Fibroblast of skin of right quadriceps (primary cell): ENCODE data around the gene SLC38A10.

ENCODE experiments used
- DNase-seq: peaks from one replicate; pipeline ENCODE4 v3.0.0-alpha.2; 2013

Gene SLC38A10

DNA sequence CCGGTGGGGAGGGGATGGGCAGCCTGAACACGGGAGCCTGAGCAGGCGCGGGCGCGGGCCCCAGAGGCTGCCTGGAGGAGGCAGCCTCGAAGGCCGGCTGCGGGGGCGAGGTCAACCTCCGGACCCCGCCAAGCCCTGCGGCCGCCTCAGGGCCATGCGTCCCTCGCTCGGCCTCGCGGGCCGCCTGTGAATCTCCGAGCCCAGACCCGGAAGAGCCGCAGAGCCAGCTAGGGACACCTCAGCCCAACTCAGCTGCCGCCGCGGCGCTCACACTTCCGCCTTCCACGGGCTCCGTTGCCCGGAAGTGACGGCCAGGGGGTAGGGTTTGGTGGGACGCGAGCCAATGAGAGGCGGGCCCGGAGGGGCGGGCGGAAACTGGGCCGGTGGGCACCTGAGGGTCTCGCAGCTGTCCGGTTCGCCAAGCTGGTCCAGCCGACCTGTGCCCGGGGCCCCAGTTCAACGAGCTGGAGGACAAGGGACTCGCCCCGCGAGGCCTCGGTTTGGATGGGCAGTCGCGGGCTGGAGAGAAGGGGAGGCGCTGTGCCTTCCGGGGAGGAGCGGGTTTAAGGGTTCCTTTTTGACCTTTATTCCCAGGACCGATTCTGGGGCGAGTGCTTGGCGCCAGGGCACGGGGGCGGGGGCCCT is at the start of gene SLC38A10:
SLC38A10 (minus strand) TSS at position 277 of the 645 bp plus-strand sequence. CDS start 386 bp downstream, outside the sequence.
- peak; percentile 84 for DNase-seq

DNA sequence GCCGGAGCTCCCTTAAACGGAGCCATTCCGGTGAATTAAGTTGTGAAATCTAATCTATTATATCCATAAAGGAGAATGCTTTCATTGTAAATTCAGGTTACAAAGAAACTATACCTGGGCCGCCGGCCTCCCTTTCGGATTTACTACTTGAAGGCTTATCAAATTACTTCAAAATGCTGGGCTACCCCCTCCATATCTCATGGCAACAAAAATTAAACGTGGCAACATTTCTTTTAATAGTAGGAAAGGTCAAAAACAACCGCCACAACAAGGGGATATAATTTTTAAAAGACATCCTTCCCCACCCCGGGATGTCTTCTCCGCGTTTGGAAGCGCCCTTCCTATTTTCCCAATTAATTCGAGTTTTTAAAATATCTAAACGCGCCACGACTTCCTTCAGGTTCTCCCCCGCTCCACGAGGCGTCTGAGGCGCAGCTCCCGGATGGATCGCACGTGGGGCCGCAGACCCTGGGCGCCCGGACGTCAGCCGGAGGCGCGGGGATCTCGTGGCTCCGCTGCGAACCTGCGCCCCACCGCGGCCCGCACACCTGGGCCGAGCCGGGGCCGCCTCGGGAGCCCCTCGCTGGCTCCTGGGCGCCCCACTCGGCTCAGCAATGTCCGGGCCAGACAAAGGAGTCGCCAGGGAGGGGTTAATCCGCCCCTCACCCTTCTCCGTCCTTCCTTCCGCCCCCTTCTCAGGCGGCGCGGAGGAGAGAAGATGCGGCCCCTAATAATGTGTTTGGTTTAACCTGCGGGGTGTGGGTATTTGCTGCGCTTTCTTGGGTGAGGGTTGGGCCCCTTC is 47.4 kb upstream of the SLC38A10 start:
- peak; percentile 38 for DNase-seq

DNA sequence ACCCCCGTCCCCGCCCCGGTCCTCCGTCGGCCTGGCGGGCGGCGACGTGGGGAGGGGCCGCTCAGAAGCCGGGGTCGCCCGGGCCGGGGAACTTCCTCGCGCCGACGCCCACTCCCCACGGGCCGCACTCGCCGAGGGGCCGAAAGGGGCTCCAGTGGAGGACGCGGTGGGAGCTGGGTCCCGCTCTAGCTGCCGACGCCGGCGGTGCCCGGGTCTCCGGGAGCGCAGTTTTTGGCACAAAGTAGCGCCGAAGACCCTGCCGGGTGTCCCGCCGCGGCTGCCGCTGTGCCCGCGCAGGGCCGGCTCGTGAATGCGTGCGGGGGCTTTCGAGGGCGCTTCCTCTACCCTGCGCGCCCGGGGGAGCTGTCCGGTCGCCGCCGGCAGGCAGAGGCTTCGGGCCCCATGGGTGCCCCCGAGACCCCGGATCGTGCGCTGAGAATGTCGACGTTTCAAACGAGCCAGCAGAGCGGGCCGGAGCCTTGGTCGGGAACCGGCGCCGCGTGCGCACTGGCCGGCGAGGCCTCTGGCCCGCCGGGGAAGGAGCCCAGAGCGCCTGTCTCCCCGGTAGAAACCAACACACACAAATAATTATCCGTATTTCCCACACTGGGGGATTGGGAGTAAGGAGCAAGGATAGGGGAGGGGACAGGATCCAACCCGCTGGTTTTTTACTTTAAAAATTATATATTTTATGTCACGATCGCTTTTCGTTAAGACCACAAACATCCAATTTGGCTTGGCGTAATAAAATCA is 46.6 kb upstream of the SLC38A10 start:
- DNase-seq, result peak; percentile 26

DNA sequence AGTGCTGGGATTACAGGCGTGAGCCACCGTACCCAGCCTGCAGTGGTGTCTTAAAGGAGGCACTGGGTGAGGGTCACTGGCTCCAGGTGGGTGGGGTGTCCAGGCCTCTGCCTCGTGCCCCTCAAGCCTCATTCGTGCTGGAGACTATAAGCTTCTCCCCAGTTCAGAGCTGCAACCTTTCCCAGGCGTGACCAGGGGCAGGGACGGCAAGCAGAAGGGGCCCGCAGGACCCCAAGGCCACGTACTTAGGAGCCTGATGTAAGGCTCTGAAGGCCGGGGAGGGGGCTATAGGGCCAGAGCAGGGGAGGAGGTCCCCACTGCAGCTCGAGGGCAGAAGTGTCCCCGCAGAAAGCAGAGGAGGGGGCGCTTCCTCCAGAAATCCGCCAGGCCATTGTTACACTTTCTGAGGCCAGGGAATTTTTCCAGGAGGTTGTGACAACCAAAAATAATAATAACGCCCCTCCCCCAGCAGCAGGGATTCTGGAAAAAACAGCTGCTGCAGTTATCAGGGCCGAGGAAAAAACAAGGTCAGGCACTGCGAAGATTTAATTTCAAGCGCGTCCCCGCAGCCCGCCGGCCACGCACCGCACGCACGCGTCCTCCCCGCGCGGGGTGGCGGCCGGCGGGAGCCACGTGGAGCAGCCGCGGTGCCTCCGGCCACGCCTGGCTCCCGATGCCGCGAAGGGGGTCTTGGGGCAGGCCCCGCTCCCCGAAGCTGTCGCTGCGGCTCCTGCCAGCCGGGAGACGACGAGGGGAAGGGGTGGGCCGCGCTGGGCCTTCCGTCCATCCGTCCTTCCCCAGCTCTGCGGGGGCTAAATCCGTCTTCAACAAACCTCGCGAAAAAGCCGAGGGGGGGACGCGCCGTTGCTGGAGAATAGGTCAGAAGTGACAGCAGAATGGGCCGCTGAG is 45.8 kb upstream of the SLC38A10 start:
- DNase-seq, result no peak

DNA sequence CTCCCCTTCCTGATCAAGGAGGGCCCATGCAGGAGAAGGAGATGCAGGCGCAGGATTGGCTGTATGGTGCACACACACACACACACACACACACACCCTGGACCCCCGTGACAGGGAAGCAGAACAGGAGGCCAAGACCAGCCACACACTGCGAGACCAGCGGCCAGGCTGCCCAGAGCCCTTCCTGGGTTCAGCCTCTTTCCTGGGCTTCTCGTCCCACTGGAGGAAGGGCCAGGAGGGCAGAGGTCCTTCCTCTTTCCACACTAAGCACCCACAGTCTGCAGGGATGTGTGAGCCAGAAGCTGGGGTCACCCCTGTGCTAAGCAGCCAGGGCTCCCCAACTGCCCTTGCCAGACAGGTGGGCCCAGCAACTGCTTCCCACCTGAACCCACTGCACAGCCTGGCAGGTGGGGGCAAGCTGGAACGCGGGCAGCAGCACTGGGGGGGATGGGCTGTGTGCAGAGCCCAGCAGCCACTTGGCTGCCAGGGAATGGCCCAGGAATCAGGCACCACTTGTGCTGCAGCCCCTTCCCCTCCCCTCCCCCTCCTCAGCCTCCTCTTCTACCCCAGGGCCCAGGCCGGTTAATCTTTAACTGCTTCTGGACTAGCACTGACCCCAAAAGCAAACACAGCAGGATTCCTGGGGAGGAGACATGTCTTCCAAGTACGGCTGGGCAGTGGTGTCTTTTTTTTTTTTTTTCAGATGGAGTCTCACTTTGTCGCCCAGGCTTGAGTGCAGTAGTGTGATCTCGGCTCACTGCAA is 44.6 kb upstream of the SLC38A10 start:
- no peak for DNase-seq

DNA sequence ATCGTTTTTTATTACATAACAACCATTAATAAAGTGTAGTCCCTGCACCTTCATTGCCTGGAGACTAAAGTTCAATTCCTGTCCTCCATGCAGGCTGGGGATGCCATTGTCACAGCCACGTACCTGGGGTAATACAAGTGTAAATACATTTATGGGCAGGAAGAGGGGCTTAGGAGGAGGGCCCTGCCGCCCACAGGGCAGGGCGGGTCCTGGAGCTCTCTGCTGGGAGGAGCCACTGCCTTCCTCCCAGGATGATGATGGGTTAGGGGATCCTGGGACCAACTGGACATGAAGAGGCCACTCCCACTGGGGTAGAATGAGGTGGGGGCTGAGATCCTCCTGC is 44.1 kb upstream of the SLC38A10 start:
- DNase-seq, result no peak

DNA sequence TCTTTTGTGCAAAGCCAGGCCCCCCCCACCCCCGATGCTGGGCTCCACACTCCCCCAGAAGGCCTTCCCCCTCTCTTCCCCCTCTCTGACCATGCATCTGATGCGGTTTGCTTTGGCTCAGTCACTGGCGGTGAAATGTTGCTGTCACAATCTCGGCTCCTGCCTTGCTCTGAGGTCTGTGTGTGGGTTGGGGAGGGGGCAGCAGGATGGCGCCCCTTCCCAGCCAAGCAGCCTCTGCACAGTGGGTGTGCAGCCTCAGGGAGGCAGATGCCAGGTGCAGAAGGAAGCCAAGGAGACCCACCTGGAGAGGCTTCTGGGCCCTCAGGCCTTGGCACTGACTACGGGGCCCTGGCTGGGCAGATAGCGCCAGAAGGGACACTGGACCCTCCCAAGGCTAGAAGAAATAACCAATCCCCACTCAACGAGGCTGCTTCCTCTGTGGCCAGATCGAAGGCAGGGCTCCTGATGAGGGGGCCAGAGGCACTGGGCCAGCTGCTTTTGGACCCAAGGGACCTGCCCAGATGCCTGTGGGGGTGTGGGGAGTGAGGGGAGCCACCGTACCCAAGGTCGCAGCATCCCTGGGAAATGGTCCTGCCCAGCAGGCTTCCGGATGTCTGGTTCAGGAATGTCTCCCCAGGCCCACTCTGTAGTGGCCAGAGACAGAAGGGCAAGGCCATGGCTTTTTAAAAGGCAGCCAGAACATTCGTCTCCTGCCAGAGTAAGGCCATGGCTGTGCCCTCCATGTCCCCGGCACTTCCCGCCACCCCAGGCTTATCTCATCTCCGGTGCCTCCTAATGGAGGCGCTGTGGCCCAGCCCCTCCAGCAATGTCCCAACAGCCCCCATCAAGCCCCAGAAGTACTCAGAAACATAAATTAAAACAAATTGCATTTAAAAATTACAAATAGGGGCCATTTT is 43.4 kb upstream of the SLC38A10 start:
- no peak for DNase-seq

DNA sequence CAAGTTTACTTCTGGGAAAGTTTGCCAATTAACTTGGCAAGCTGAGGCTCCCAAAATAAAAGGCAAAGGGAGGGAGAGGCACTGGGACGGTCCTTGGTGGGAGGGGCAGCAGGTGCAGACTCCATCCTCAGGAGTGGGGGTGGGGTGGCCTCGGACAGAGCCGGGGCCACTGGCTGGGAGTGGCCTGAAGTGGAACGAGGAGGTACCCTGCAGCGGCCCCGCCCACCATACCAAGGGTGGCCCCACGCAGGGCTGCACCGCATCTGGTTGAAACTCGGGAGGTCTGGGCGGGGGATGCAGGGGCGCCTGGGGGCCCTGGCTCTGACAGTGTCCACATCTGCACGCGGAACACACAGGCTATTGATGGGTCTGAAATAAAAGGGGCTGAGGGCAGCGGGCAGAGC is 42.4 kb upstream of the SLC38A10 start:
- DNase-seq, result no peak

DNA sequence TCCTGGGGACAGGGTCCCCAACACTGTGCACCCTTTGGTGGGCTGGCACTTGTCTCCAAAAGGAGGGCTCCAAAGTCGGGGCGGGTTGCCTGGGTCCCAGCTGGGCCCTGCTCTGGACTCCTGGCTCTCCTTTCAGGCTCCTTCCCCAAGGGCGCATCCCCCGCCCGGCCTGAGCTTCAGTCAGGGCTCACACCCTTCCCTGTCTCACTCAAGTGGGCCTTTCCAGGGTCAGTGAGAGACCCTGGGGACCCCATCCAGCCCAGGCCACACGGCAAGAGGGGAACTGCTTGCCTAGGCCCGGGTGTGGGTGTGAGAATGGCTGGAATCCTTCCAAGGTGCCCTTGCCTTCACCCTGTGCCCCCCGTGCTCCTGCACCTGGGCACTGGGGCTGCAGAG is 41.8 kb upstream of the SLC38A10 start:
- DNase-seq, result no peak

DNA sequence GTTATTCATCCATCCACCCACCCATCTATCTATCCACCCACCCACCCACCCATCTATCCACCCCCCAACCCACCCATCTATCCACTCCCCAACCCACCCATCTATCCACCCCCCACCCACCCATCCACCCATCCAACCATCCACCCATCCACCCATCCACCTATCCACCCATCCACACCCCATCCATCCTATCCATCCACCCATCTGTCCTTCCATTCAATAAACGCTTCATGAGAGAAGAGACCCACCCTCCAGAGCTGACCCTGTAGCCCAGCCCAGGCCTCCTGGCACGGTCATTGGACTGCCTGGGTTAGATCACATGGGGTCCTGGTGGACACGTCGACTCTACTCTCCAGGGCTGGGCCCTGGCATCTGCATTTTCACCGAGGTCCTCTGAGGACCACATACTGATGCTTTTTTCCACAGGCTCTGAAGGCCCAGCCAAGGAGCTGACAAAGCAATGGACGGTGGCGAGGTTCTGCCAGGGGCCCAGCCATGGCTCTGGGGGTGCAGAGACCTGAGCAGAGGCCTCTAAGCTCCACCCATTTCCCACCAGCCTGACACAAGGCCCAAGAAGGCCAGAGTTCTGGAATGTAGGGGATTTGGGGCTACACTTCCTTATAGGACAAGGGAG is 41.3 kb upstream of the SLC38A10 start:
- DNase-seq, result no peak

DNA sequence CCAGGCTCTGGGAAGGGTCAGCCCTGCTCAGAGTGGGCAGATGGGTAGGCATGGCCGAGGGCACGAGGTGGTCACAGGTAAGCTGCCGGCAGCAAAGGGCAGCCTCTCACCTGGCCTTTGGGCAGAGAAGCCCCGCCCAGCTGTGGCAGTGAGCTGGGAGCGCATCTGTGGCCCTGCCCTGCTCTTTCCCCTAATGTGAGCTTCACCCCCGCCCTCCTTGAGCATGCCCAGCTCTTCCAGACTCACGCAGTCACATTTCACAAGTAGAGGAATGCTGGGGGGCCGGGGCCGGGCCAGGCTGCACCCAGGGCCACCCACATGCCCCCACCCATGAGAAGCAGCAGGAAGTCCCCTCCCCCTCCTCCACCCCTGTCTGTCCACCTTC is 40.7 kb upstream of the SLC38A10 start:
- DNase-seq, result no peak

DNA sequence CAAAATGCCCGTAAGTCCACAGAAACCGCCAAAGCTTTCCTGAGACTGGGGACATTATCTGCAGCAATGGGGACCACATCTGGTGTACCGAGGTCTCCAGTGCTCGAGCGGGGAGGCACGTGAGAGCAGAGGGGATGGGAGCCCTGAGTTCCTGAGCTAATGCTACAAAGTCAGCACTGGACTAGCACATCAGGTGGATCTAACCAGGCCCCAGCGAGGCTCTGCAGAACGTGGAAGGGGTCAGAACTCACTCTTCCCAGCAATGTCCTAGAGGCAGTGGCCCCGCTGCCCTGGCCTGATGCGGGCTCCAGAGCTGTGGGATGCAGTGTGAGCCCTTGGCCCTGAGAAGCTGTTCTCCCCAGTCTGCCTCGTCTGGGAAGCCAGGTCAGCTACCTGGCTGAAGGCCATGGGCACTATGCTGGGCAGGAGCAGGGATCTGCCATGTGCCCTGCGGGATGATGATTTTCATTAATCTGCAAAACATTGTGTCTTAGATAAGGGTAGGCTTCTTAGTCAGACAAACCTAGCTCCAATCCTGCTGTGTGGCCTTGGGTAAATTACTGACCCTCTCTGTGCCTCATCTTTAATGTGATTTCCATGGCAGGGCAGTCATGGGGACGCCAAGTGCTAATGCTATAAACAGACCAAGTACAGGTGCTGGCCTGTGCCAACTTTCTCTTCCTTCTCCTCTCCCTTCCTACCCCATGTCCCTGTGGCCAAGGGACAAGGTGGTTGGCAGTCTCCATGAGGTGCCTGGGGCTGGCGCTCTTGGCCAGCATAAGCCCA is 40.1 kb upstream of the SLC38A10 start:
- DNase-seq, result no peak

DNA sequence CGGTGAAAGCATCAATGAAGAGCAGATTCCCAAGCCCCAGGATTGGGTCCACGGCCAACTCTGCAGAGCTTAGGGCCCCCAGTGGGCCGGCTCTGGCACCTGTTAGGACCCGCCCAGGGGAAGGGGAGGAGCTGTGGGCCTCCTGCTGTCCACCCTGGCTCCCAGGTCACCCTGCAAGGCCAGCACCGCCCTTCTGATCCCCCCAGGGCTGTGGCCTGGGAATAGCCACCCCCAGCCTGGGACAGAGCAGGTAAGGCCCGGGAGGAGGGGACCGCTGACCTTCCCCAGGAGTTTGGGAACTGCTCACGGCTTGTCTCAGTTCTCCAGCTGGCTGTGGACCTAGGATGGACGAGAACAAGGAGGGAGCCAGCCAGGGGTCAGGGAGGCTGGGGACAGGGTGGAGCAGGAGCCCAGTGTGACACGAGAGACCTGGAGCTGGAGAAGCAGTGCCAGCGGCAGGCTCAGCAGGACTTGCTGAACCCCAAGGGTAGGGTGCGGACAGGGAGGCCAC is 39.3 kb upstream of the SLC38A10 start:
- DNase-seq, result no peak

DNA sequence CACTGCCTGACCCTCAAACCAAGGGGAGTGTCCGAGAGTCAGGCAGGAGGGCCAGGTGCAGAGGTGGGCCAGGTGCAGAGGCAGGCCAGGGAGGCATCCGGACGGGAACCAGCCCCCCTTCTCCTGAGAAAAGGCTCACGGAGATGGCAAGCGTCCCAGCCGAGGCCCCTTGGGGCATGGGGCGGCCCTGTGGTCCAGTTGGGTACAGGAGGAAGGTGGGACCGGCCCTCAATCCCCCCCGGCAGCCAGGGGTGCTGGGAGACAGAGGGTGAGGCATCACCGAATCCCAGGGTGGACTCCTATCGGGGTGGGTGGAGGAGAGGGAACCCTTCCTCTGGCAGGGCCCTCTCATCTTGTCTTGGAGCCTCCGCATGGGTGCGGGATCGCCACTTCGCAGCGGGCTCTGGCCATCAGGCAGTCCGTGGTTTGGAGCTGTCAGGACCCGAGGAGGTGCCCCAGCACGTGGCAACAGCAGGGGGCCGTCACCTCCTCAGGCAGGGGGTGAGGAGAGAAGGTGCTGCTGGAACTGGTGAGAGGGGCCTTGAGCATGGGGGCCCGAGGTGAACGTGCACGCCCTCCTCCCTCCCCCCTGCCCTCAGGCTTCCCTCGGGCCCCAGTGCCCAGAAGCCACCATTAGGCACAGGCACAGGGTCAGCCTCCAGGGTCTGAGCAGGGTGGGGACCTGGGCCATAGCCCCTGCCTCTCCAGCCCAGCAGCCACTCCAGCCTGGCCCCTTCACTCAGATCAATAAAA is 38.7 kb upstream of the SLC38A10 start:
- no peak for DNase-seq

DNA sequence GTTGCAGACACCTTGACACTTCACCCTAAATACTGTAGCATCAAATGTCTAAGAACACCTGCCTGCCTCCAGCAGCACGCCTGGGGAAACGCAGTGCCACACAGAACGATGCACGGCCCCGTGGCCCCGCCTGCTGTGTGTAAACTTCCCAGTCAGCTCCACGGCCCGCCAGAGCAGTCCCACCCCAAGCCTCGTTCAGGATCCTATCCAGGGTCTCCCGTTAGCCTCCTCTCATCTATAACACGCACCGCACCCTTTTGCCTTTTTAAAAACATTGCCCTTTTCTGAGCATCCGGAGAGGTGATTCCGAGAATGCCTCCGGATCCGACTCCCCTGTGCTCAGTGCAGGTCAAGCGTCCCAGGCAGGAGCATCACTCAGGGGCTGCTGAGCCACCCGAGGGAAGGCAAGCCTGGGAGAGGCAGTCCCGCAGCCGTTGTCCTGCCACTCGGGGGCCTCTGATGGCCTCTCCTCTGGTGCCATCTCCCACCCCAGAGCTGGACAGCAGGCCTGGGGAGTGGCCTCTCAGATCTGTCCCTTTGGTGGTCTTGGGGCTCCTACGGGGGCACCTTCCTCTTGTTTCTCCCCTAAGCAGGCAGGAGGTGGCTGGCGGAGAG is 37.9 kb upstream of the SLC38A10 start:
- no peak for DNase-seq

DNA sequence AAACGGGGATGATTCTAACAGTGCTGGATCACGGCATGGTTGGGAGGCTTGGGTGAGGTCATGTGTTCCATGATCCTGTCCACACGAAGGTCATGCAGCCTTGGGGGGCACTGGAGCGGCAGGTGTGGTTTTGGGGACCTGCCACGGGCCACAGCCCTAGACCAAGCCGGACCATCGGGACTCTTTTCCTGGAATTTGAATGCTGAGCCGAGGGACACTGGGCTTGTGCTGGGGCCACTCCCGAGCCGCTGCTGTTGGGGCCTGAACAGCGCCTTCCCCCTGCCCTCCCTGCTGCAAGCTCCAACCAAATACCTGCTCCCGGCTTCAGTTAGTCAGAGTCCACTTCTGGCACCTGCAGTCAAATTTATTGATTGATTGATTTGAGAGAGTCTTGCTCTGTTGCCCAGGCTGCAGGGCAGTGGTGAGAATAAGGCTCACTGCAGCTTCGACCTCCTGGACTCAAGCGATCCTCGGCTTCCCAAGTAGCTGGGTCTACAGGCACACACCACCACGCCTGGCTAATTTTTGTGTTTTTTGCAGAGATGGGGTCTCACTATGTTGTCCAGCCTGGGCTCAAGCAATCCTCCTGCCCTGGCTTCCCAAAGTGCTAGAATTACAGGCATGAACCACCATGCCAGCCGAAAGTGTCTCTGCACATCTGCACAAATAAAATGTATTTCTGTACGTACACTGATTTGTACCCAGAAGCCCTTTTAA is 37.2 kb upstream of the SLC38A10 start:
- no peak for DNase-seq

DNA sequence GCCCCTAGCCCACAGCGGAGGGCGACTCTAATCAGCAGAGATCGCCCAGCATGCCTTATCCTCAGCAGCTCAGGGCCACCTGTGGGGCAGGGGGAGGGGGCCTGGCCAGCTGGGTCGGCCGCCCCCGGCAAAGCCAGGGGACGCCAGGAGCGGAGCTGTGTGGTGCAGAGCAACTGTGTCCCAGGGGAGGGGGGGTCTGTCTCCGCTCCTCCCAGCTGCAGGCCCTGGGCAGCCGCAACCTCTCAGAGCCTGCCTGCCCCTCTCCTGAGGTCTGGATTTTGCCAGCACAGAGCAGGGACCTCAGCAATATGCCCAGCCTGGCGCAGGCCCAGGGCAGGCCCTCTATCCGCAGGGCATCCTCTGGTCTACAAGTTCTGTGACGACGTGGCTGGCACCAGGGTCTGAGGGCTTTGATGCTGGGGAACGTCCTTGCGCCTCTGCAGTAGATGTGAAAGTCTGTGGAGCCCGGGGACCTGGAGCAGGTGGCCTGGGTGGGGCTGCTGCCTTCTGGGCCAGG is 36.5 kb upstream of the SLC38A10 start:
- no peak for DNase-seq
